Stimulated activated CD8-positive, alpha-beta memory T cell treated with anti-CD3 and anti-CD28 coated beads, Interleukin-7, amount 100 ng/mL, for 1 hour (primary cell): ENCODE data around the gene SLC34A2.
"Not testable (repeated sequence)": the region's sequence is repeated elsewhere in the genome, so short reads cannot be mapped to it uniquely, and the experiment has no call there.

Experiments used
- DNase-seq, 2 donors: peaks; one replicate each; pipeline ENCODE4 v3.0.0-alpha.2; 2020; ENCODE audit warnings: low read depth in 2 of 2

SLC34A2 gene

GRCh38 chr4:25661441-25661840, 5.8 kb downstream of the SLC34A2 start:
- DNase-seq, result not testable (repeated sequence)

- DNase-seq, result no peak
Observed at GRCh38 chr4:25662306-25662705, 6.7 kb downstream of the SLC34A2 start.

GRCh38 chr4:25663781-25664180, 8.1 kb downstream of the SLC34A2 start:
- DNase-seq, result no peak

- DNase-seq, result no peak
Observed at GRCh38 chr4:25666031-25666630, 10.5 kb downstream of the SLC34A2 start.

GRCh38 chr4:25667931-25668557, 12.4 kb downstream of the SLC34A2 start:
- no peak for DNase-seq

GRCh38 chr4:25670991-25671390, 15.3 kb downstream of the SLC34A2 start:
- no peak for DNase-seq

- DNase-seq, result no peak
Observed at GRCh38 chr4:25672756-25673155, 17.1 kb downstream of the SLC34A2 start.

GRCh38 chr4:25674386-25674785, 18.7 kb downstream of the SLC34A2 start:
- DNase-seq, result no peak

GRCh38 chr4:25676221-25676620, 20.6 kb downstream of the SLC34A2 start:
- DNase-seq, result no peak

- DNase-seq, result no peak
Observed at GRCh38 chr4:25677157-25677556, 21.5 kb downstream of the SLC34A2 start.

- DNase-seq, result no peak
Observed at GRCh38 chr4:25677943-25678342, 22.3 kb downstream of the SLC34A2 start.

- no peak for DNase-seq
Observed at GRCh38 chr4:25687773-25688172, 32.1 kb downstream of the SLC34A2 start.

- DNase-seq, result no peak
Observed at GRCh38 chr4:25694466-25694865, 38.8 kb downstream of the SLC34A2 start.

GRCh38 chr4:25696409-25696808, 40.8 kb downstream of the SLC34A2 start:
- no peak for DNase-seq

- DNase-seq, result no peak
Observed at GRCh38 chr4:25697516-25697915, 41.9 kb downstream of the SLC34A2 start.

- no peak for DNase-seq
Observed at GRCh38 chr4:25700661-25701060, 45.0 kb downstream of the SLC34A2 start.

- no peak for DNase-seq
Observed at GRCh38 chr4:25702848-25703247, 47.2 kb downstream of the SLC34A2 start.

GRCh38 chr4:25703731-25704388, 48.2 kb downstream of the SLC34A2 start:
- no peak for DNase-seq

GRCh38 chr4:25704516-25704915, 48.9 kb downstream of the SLC34A2 start:
- no peak for DNase-seq

- DNase-seq, result no peak
Observed at GRCh38 chr4:25710637-25711036, 55.0 kb downstream of the SLC34A2 start.

GRCh38 chr4:25712611-25713010, 57.0 kb downstream of the SLC34A2 start:
- no peak for DNase-seq

GRCh38 chr4:25713812-25714211, 58.2 kb downstream of the SLC34A2 start:
- no peak for DNase-seq

GRCh38 chr4:25722964-25723363, 67.3 kb downstream of the SLC34A2 start:
- DNase-seq, result no peak
